GM12878 (cell line): Measurements from ENCODE around the gene INKA1. TPM values are rescaled to one million over a fixed set of nuclear protein-coding genes. Genes with fewer than 3 reads are reported as not detected.

ENCODE experiments used
- ATF3 ChIP-seq: IDR thresholded peaks from 2 replicates; pipeline ENCODE4 v1.6.1; 2011; ENCODE audit warnings: low read depth, mild to moderate bottlenecking, low read length, moderate library complexity, borderline replicate concordance; ENCODE audit errors: extremely low read depth
- BACH1 ChIP-seq: fragments of 450-650 bp; IDR thresholded peaks from 2 replicates; pipeline ENCODE4 v1.6.1; 2017; ENCODE audit warnings: mild to moderate bottlenecking, borderline replicate concordance
- EED ChIP-seq: sonication (generic); IDR thresholded peaks from 2 replicates; pipeline ENCODE4 v1.6.1; 2016; ENCODE audit warnings: antibody characterized with exemption, low read depth
- ETV6 ChIP-seq, 2 experiments: fragments of 450-650 bp in 1 of 2; IDR thresholded peaks in 1 of 2; conservative IDR thresholded peaks in 1 of 2; 2 replicates each; pipeline ENCODE4 v1.6.1; 2014; ENCODE audit warnings: antibody characterized with exemption in 1 of 2, borderline replicate concordance in 1 of 2, low read depth in 1 of 2, mild to moderate bottlenecking in 1 of 2, moderate library complexity in 1 of 2
- EZH2 ChIP-seq: IDR thresholded peaks from 2 replicates; pipeline ENCODE4 v1.6.1; 2012; ENCODE audit warnings: low read depth, mild to moderate bottlenecking, control low read depth, inconsistent platforms, low read length, borderline replicate concordance; ENCODE audit not compliant: control insufficient read depth
- FOXM1 ChIP-seq: IDR thresholded peaks from 2 replicates; pipeline ENCODE4 v1.6.1; 2012; ENCODE audit warnings: low read depth, mild to moderate bottlenecking, inconsistent platforms, low read length, moderate library complexity
- HDAC2 ChIP-seq: fragments of 200-600 bp; sonication (generic); IDR thresholded peaks from 2 replicates; pipeline ENCODE4 v1.6.1; 2017
- MAX ChIP-seq: IDR thresholded peaks from 2 replicates; pipeline ENCODE4 v1.6.1; 2012; ENCODE audit warnings: low read depth, low read length, improper control_type of control experiment
- MTA3 ChIP-seq: IDR thresholded peaks from 2 replicates; pipeline ENCODE4 v1.6.1; 2012; ENCODE audit warnings: low read length, inconsistent platforms, borderline replicate concordance
- NR2C1 ChIP-seq: fragments of 450-650 bp; IDR thresholded peaks from 2 replicates; pipeline ENCODE4 v1.6.1; 2017; ENCODE audit warnings: antibody characterized with exemption, mild to moderate bottlenecking, moderate library complexity
- PKNOX1 ChIP-seq: fragments of 450-650 bp; IDR thresholded peaks from 2 replicates; pipeline ENCODE4 v1.6.1; 2016; ENCODE audit warnings: mild to moderate bottlenecking
- POLR2A ChIP-seq: IDR thresholded peaks from 2 replicates; pipeline ENCODE4 v1.6.1; 2011; ENCODE audit warnings: low read depth, mild to moderate bottlenecking, low read length
- POLR2AphosphoS2 ChIP-seq: IDR thresholded peaks from 2 replicates; pipeline ENCODE4 v1.6.1; 2011; ENCODE audit warnings: low read depth, mild to moderate bottlenecking, low read length, improper control_type of control experiment, moderate library complexity
- RAD21 ChIP-seq: IDR thresholded peaks from 2 replicates; pipeline ENCODE4 v1.6.1; 2011; ENCODE audit warnings: mild to moderate bottlenecking, low read depth, low read length, moderate library complexity; ENCODE audit not compliant: insufficient read depth
- RAD51 ChIP-seq: fragments of 450-650 bp; IDR thresholded peaks from 2 replicates; pipeline ENCODE4 v1.6.1; 2016; ENCODE audit warnings: moderate library complexity, mild to moderate bottlenecking, inconsistent platforms
- RB1 ChIP-seq: fragments of 450-650 bp; formaldehyde crosslinking; IDR thresholded peaks from 2 replicates; pipeline ENCODE4 v1.6.1; 2017; ENCODE audit warnings: mild to moderate bottlenecking, borderline replicate concordance
- RELB ChIP-seq: fragments of 450-650 bp; IDR thresholded peaks from 2 replicates; pipeline ENCODE4 v1.6.1; 2017; ENCODE audit warnings: low read depth, mild to moderate bottlenecking, moderate library complexity
- RFX5 ChIP-seq: IDR thresholded peaks from 2 replicates; pipeline ENCODE4 v1.6.1; 2011; ENCODE audit warnings: low read depth, low read length, improper control_type of control experiment
- RUNX3 ChIP-seq: IDR thresholded peaks from 2 replicates; pipeline ENCODE4 v1.6.1; 2012; ENCODE audit warnings: low read length, inconsistent platforms
- SREBF2 ChIP-seq: IDR thresholded peaks from 2 replicates; pipeline ENCODE4 v1.6.1; 2012; ENCODE audit warnings: mild to moderate bottlenecking, low read length
- TCF3 ChIP-seq: IDR thresholded peaks from 2 replicates; pipeline ENCODE4 v1.6.1; 2012; ENCODE audit warnings: low read depth, mild to moderate bottlenecking, low read length, borderline replicate concordance; ENCODE audit not compliant: insufficient read depth
- YBX1 ChIP-seq: fragments of 450-650 bp; IDR thresholded peaks from 2 replicates; pipeline ENCODE4 v1.6.1; 2016; ENCODE audit warnings: antibody characterized with exemption
- ZBTB40 ChIP-seq: fragments of 450-650 bp; IDR thresholded peaks from 2 replicates; pipeline ENCODE4 v1.6.1; 2016; ENCODE audit warnings: mild to moderate bottlenecking, moderate library complexity, borderline replicate concordance
- ZSCAN29 ChIP-seq: fragments of 450-650 bp; IDR thresholded peaks from 2 replicates; pipeline ENCODE4 v1.6.1; 2017; ENCODE audit warnings: mild to moderate bottlenecking, moderate library complexity
- polyA plus RNA-seq, 11 experiments: library from polyadenylated mRNA; depleted of rRNA in 4 of 11; unstranded in 6 of 11; stranded (reverse) in 5 of 11; fragments of >200 nt; fragmentation: Nextera tagmentation in 4 of 11; fragmentation: Illumina TruSeq in 1 of 11; extraction: Ambion mirVana in 4 of 11; extraction: Trizol in 1 of 11; gene quantifications; 1 replicate in 1 of 11; 2 replicates in 10 of 11; pipeline versions ENCODE4 v1.2.1 to v1.2.3, GENCODE V29; 2011 to 2016; ENCODE audit warnings: inconsistent platforms in 2 of 11, missing spikeins in 2 of 11, low read depth in 1 of 11
- total RNA-seq, 4 experiments: library from RNA; depleted of rRNA in 3 of 4; stranded (reverse); fragments of >200 nt in 3 of 4; fragmentation: Illumina TruSeq in 1 of 4; extraction: Trizol in 1 of 4; gene quantifications; 2 replicates each; pipeline versions ENCODE4 v1.2.1 to v1.2.3, GENCODE V29; 2013 to 2021

INKA1 gene
- total and polyA plus RNA-seq, 10 of the 15 experiments (the other 5 are each of a cell fraction or from before 2014, with no cell fraction given), result 0.32 to 10.5 (median 4.9) TPM

GRCh38 chr3:49813497-49814174 lies 10.6 kb downstream of the INKA1 start, which contains the start of gene UBA7 (continued):
- TF ChIP-seq ZBTB40, result no peak
- peak; percentile 84 for TF ChIP-seq POLR2A
- no peak for TF ChIP-seq MTA3
- TF ChIP-seq NR2C1, result no peak
- TF ChIP-seq RB1, result no peak; the same call in 1 of the 2 replicates
- peak; percentile 51; the same call in 1 of the 2 replicates for TF ChIP-seq EED
- TF ChIP-seq ZSCAN29, result no peak
- no peak for TF ChIP-seq ATF3
- TF ChIP-seq RELB, result peak; percentile 68; the same call in 1 of the 2 replicates
- TF ChIP-seq PKNOX1, result no peak
- TF ChIP-seq HDAC2, result no peak
- no peak; the same call in 1 of the 2 replicates for TF ChIP-seq BACH1
- TF ChIP-seq RAD21, result no peak
- no peak for TF ChIP-seq YBX1
- peak; percentile 34; the same call in 1 of the 2 replicates for TF ChIP-seq TCF3
- TF ChIP-seq RFX5, result no peak
- peak; percentile 52; the same call in 1 of the 2 replicates for TF ChIP-seq POLR2AphosphoS2
- TF ChIP-seq FOXM1, result no peak
- TF ChIP-seq MAX, result no peak
- TF ChIP-seq RAD51, result no peak
- TF ChIP-seq RUNX3, result no peak
- TF ChIP-seq ETV6 (conservative IDR thresholded peaks at IDR 0.05 in 1 of 2, IDR thresholded peaks at IDR 0.05 in 1 of 2; ENCODE audit: borderline replicate concordance in 1 of 2, low read depth in 1 of 2), result no peak
- no peak for TF ChIP-seq SREBF2
- TF ChIP-seq EZH2, result no peak
